HEK293 (cell line): ENCODE results near the gene SRR.

Experiments
- CTCF ChIA-PET: fragments of 350-600 bp; formaldehyde crosslinking; extraction: SDS; loops from one replicate; lab custom pipeline; 2021; ENCODE audit warnings: antibody characterized with exemption; lab: Yijun Ruan, JAX
- POLR2A ChIA-PET: fragments of 300-600 bp; formaldehyde crosslinking; extraction: SDS; loops from one replicate; lab custom pipeline; 2020; ENCODE audit warnings: antibody characterized with exemption, inconsistent platforms; lab: Yijun Ruan, JAX
- H3K27ac ChIP-seq: fragments of 200-500 bp; sonication (Bioruptor generic); 2 replicates; pipeline ENCODE4 v1.5.1; 2014; ENCODE audit warnings: low read depth, low read length, control low read depth, inconsistent platforms; ENCODE audit errors: extremely low read depth
- H3K36me3 ChIP-seq, 2 experiments: fragments of 200-500 bp in 1 of 2; sonication (Bioruptor generic) in 1 of 2; 1 replicate in 1 of 2; 2 replicates in 1 of 2; pipeline ENCODE4 v1.5.1; 2014 to 2017; ENCODE audit warnings: inconsistent platforms in 2 of 2, low read length in 2 of 2; ENCODE audit not compliant: control insufficient read depth in 2 of 2, insufficient read depth in 1 of 2
- H3K4me1 ChIP-seq: fragments of 200-500 bp; sonication (Bioruptor generic); 2 replicates; pipeline ENCODE4 v1.5.1; 2014; ENCODE audit warnings: mild to moderate bottlenecking, low read length, inconsistent platforms; ENCODE audit not compliant: control insufficient read depth, insufficient read depth
- H3K4me3 ChIP-seq: 2 replicates; pipeline ENCODE4 v1.5.1; 2011; ENCODE audit warnings: low read depth, mild to moderate bottlenecking, control low read depth, low read length, moderate library complexity
- H3K9me3 ChIP-seq: fragments of 200-500 bp; sonication (Bioruptor generic); 2 replicates; pipeline ENCODE4 v1.5.1; 2014; ENCODE audit warnings: low read depth, low read length, inconsistent platforms; ENCODE audit not compliant: control insufficient read depth, insufficient read depth
- BCL6B ChIP-seq: fragments of 450-650 bp; formaldehyde crosslinking; IDR thresholded peaks from 2 replicates; pipeline ENCODE4 v1.5.1; 2017; ENCODE audit warnings: missing biosample characterization, missing genetic modification characterization
- GLI4 ChIP-seq: fragments of 450-650 bp; formaldehyde crosslinking; IDR thresholded peaks from 2 replicates; pipeline ENCODE4 v1.5.1; 2016; ENCODE audit warnings: missing biosample characterization, missing genetic modification characterization
- HOXD13 ChIP-seq: sonication (generic); formaldehyde crosslinking; IDR thresholded peaks from 2 replicates; pipeline ENCODE4 v1.8.0; 2022; ENCODE audit warnings: missing genetic modification reagents, borderline replicate concordance
- PRDM4 ChIP-seq: fragments of 450-650 bp; formaldehyde crosslinking; IDR thresholded peaks from 2 replicates; pipeline ENCODE4 v1.5.1; 2017; ENCODE audit warnings: missing biosample characterization, missing genetic modification characterization
- SCRT1 ChIP-seq: fragments of 450-650 bp; formaldehyde crosslinking; IDR thresholded peaks from 2 replicates; pipeline ENCODE4 v1.5.1; 2016; ENCODE audit warnings: missing biosample characterization, missing genetic modification characterization, borderline replicate concordance
- SCRT2 ChIP-seq: fragments of 450-650 bp; formaldehyde crosslinking; IDR thresholded peaks from 2 replicates; pipeline ENCODE4 v1.5.1; 2016; ENCODE audit warnings: missing biosample characterization, missing genetic modification characterization
- SP3 ChIP-seq: fragments of 450-650 bp; formaldehyde crosslinking; IDR thresholded peaks from 2 replicates; pipeline ENCODE4 v1.5.1; 2016; ENCODE audit warnings: missing biosample characterization, missing genetic modification characterization
- YY2 ChIP-seq: fragments of 450-650 bp; formaldehyde crosslinking; IDR thresholded peaks from 2 replicates; pipeline ENCODE4 v1.5.1; 2016; ENCODE audit warnings: missing biosample characterization, missing genetic modification characterization
- ZBTB8A ChIP-seq: fragments of 450-650 bp; formaldehyde crosslinking; IDR thresholded peaks from 2 replicates; pipeline ENCODE4 v1.5.1; 2016; ENCODE audit warnings: missing biosample characterization, missing genetic modification characterization
- ZNF133 ChIP-seq: fragments of 450-650 bp; formaldehyde crosslinking; IDR thresholded peaks from 2 replicates; pipeline ENCODE4 v1.5.1; 2016; ENCODE audit warnings: missing biosample characterization, missing genetic modification characterization
- ZNF174 ChIP-seq: fragments of 450-650 bp; formaldehyde crosslinking; IDR thresholded peaks from 2 replicates; pipeline ENCODE4 v1.5.0; 2017; ENCODE audit warnings: missing biosample characterization, mild to moderate bottlenecking, missing genetic modification characterization
- ZNF19 ChIP-seq: fragments of 450-650 bp; formaldehyde crosslinking; IDR thresholded peaks from 2 replicates; pipeline ENCODE4; 2016; ENCODE audit warnings: missing biosample characterization, missing genetic modification characterization, low read depth
- ZNF211 ChIP-seq: fragments of 450-650 bp; formaldehyde crosslinking; IDR thresholded peaks from 2 replicates; pipeline ENCODE4 v1.5.1; 2016; ENCODE audit warnings: low read depth, missing biosample characterization, missing genetic modification characterization
- ZNF214 ChIP-seq: fragments of 450-650 bp; formaldehyde crosslinking; IDR thresholded peaks from 2 replicates; pipeline ENCODE4 v1.5.1; 2017; ENCODE audit warnings: missing biosample characterization, mild to moderate bottlenecking, missing genetic modification characterization, borderline replicate concordance
- ZNF24 ChIP-seq: fragments of 450-650 bp; formaldehyde crosslinking; IDR thresholded peaks from 2 replicates; pipeline ENCODE4 v1.5.1; 2016; ENCODE audit warnings: missing biosample characterization, missing genetic modification characterization
- ZNF324 ChIP-seq: fragments of 450-650 bp; formaldehyde crosslinking; IDR thresholded peaks from 2 replicates; pipeline ENCODE4 v1.5.1; 2016; ENCODE audit warnings: missing biosample characterization, missing genetic modification characterization
- ZNF514 ChIP-seq: fragments of 450-650 bp; formaldehyde crosslinking; IDR thresholded peaks from 2 replicates; pipeline ENCODE4 v1.5.1; 2016; ENCODE audit warnings: missing biosample characterization, missing genetic modification characterization
- ZNF544 ChIP-seq: fragments of 450-650 bp; formaldehyde crosslinking; IDR thresholded peaks from 2 replicates; pipeline ENCODE4 v1.5.0; 2017; ENCODE audit warnings: missing biosample characterization, missing genetic modification characterization
- ZNF560 ChIP-seq: fragments of 450-650 bp; formaldehyde crosslinking; IDR thresholded peaks from 2 replicates; pipeline ENCODE4 v1.5.1; 2017; ENCODE audit warnings: missing biosample characterization, missing genetic modification characterization, borderline replicate concordance
- ZNF610 ChIP-seq: fragments of 450-650 bp; formaldehyde crosslinking; IDR thresholded peaks from 2 replicates; pipeline ENCODE4 v1.5.1; 2016; ENCODE audit warnings: missing biosample characterization, missing genetic modification characterization, borderline replicate concordance
- ZNF626 ChIP-seq: fragments of 450-650 bp; sonication (Bioruptor Pico); formaldehyde crosslinking; IDR thresholded peaks from 2 replicates; pipeline ENCODE4 v1.5.1; 2018; ENCODE audit warnings: missing biosample characterization, missing genetic modification characterization, inconsistent platforms
- ZNF670 ChIP-seq: fragments of 450-650 bp; formaldehyde crosslinking; IDR thresholded peaks from 2 replicates; pipeline ENCODE4 v1.5.1; 2016; ENCODE audit warnings: missing biosample characterization, missing genetic modification characterization, low read depth
- TF ChIP-seq, protein P1 (sequence below): fragments of 450-650 bp; formaldehyde crosslinking; IDR thresholded peaks from 2 replicates; pipeline ENCODE4 v1.5.1; 2016; ENCODE audit warnings: missing biosample characterization, missing genetic modification characterization, borderline replicate concordance
- TF ChIP-seq, protein P2 (sequence below): sonication (generic); formaldehyde crosslinking; IDR thresholded peaks from 2 replicates; pipeline ENCODE4 v1.8.1; 2022; ENCODE audit warnings: mild to moderate bottlenecking, moderate library complexity, missing genetic modification reagents

SRR gene

DNA sequence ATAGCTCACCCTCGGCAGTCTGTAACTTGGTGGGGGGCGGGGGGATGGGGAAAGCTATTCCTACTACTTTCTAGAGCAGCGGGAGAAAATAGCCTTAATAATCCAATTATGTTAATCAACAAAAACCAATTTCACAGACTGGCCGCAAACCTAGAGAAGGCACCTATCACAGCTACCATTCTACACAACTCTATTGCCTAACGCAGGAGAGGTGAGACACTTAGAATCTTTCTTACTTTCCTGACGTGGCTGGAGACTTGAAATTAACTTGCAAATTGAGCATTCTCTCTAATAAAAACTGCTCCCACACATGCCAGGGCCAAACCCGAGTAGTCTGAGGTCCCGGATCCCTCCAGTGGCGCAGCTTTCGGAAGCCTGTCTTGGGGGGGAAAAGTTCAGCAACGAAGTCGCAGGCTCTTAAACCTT lies 959 bp upstream of the SRR start (continued):
- no peak for TF ChIP-seq PRDM4 (tag by site-specific recombination)
- TF ChIP-seq, protein P1, sequence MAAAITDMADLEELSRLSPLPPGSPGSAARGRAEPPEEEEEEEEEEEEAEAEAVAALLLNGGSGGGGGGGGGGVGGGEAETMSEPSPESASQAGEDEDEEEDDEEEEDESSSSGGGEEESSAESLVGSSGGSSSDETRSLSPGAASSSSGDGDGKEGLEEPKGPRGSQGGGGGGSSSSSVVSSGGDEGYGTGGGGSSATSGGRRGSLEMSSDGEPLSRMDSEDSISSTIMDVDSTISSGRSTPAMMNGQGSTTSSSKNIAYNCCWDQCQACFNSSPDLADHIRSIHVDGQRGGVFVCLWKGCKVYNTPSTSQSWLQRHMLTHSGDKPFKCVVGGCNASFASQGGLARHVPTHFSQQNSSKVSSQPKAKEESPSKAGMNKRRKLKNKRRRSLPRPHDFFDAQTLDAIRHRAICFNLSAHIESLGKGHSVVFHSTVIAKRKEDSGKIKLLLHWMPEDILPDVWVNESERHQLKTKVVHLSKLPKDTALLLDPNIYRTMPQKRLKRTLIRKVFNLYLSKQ (tag by site-specific recombination) = no peak
- TF ChIP-seq ZNF214 (tag by site-specific recombination) = no peak
- TF ChIP-seq ZNF174 = no peak
- TF ChIP-seq ZNF544 (tag by site-specific recombination) = no peak
- no peak for TF ChIP-seq ZNF560
- no peak for TF ChIP-seq ZNF211
- no peak for TF ChIP-seq YY2
- no peak for TF ChIP-seq ZNF133 (tag by site-specific recombination)
- no peak for TF ChIP-seq ZNF626 (tag by site-specific recombination)
- TF ChIP-seq, protein P2, sequence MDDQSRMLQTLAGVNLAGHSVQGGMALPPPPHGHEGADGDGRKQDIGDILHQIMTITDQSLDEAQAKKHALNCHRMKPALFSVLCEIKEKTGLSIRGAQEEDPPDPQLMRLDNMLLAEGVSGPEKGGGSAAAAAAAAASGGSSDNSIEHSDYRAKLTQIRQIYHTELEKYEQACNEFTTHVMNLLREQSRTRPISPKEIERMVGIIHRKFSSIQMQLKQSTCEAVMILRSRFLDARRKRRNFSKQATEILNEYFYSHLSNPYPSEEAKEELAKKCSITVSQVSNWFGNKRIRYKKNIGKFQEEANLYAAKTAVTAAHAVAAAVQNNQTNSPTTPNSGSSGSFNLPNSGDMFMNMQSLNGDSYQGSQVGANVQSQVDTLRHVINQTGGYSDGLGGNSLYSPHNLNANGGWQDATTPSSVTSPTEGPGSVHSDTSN (CRISPR knock-in tag) = 0 out of 2 replicates have a peak, but pooled peaks have one; percentile 5
- no peak for TF ChIP-seq ZBTB8A (tag by site-specific recombination)
- TF ChIP-seq ZNF670 (tag by site-specific recombination) = no peak
- no peak for TF ChIP-seq BCL6B (tag by site-specific recombination)
- TF ChIP-seq ZNF24 = no peak
- TF ChIP-seq ZNF610 (tag by site-specific recombination) = no peak
- TF ChIP-seq GLI4 (tag by site-specific recombination) = no peak
- no peak for TF ChIP-seq SP3 (tag by site-specific recombination)
- TF ChIP-seq ZNF514 (tag by site-specific recombination) = no peak
- 0 out of 2 replicates have a peak, but pooled peaks have one; percentile 19 for TF ChIP-seq HOXD13 (CRISPR knock-in tag)
- no peak for TF ChIP-seq ZNF19

DNA sequence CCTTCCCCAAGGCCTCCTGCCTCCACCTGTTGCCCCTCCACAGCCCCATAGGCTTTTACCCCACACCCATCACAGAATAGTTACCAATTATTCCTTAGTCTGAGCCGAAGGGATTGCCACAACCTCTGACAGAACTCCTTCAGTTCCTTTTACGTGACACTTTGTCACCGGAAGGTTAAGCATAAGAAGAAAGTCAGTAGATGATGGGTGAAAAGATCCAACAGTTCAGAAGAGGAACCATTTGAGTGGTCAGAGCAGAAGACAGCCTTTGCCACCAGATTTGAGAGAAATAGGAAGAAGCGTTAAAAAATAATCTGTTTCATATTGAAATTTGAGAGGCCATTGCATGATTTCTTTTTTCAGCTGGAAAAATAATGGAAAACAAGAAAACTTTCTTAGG lies 1.2 kb downstream of the SRR start:
- peaks cover 6% of the 10 kb centered on the region; the same call in 1 of the 2 replicates for H3K4me1 ChIP-seq
- TF ChIP-seq ZNF324 (tag by site-specific recombination) (no peak), SCRT2 (tag by site-specific recombination) (peak; percentile 83), SCRT1 (tag by site-specific recombination) (0 out of 2 replicates have a peak, but pooled peaks have one; percentile 11)
- peaks cover 7 to 10% of the 10 kb centered on the region in 2 experiments for H3K36me3 ChIP-seq
- CTCF ChIA-PET = interaction anchor here (0.6 to 1.1 kb wide), 6 partner anchors 31 to 648 kb away, joined by 3 to 4 read pairs (median 3); partner anchors contain the start of genes HIC1 and SGSM2
- H3K27ac ChIP-seq = no peak overlapping the region
- no peaks in the 10 kb centered on the region for H3K9me3 ChIP-seq
- POLR2A ChIA-PET = interaction anchor here (1.2 to 3.9 kb wide), 3 partner anchors 19 to 96 kb away, joined by 3 to 46 read pairs (median 25); partner anchors contain the start of genes MNT, SGSM2 and TSR1
- no peak overlapping the region for H3K4me3 ChIP-seq
